ENCODE results near the gene SERF2. TPM values are rescaled to one million over a fixed set of nuclear protein-coding genes. Genes with fewer than 3 reads are reported as not detected.

Gene SERF2
- total and polyA plus RNA-seq, 2 of the 13 experiments (the other 11 are each of a cell fraction or from before 2014, with no cell fraction given): 811 to 1,257 TPM

GRCh38 chr15:43792761-43793476 lies 799 bp downstream of the SERF2 start (continued):
- TF ChIP-seq ZNF333 (CRISPR knock-in tag; IDR thresholded peaks at IDR 0.05; ENCODE audit: borderline replicate concordance) (0 out of 2 replicates have a peak, but pooled peaks have one; percentile 3), ZNF207 (IDR thresholded peaks at IDR 0.05; ENCODE audit: borderline replicate concordance) (no peak), ZNF18 (CRISPR knock-in tag; IDR thresholded peaks at IDR 0.05; ENCODE audit: insufficient replicate concordance) (peak; percentile 52), POLR2A (IDR thresholded peaks at IDR 0.05; ENCODE audit: insufficient read depth in 1 of 2, low read depth in 2 of 2, low read length in 2 of 2) (peak in 1 of 2 experiments; percentile 60; a peak in 2 of 4 replicates), ZNF224 (CRISPR knock-in tag; IDR thresholded peaks at IDR 0.05) (0 out of 2 replicates have a peak, but pooled peaks have one; percentile 32), CCDC6 (CRISPR knock-in tag; IDR thresholded peaks at IDR 0.05) (no peak), TFE3 (CRISPR knock-in tag; IDR thresholded peaks at IDR 0.05) (no peak), LCORL (IDR thresholded peaks at IDR 0.05) (no peak), LCORL (CRISPR knock-in tag; IDR thresholded peaks at IDR 0.05) (0 out of 2 replicates have a peak, but pooled peaks have one; percentile 4), TCF7 (IDR thresholded peaks at IDR 0.05; ENCODE audit: low read depth) (no peak), MTA3 (CRISPR knock-in tag; IDR thresholded peaks at IDR 0.05) (no peak), ZNF253 (CRISPR knock-in tag; IDR thresholded peaks at IDR 0.05; ENCODE audit: borderline replicate concordance) (0 out of 2 replicates have a peak, but pooled peaks have one; percentile 39), KDM5B (CRISPR knock-in tag; IDR thresholded peaks at IDR 0.05; ENCODE audit: borderline replicate concordance) (0 out of 2 replicates have a peak, but pooled peaks have one; percentile 8), ZFP1 (CRISPR knock-in tag; IDR thresholded peaks at IDR 0.05) (no peak), PITX1 (CRISPR knock-in tag; IDR thresholded peaks at IDR 0.05) (no peak), PHF8 (CRISPR knock-in tag; IDR thresholded peaks at IDR 0.05) (peak; percentile 6; the same call in 1 of the 2 replicates), ZSCAN12 (CRISPR knock-in tag; IDR thresholded peaks at IDR 0.05) (0 out of 2 replicates have a peak, but pooled peaks have one; percentile 58), HMGXB3 (CRISPR knock-in tag; IDR thresholded peaks at IDR 0.05; ENCODE audit: borderline replicate concordance) (0 out of 2 replicates have a peak, but pooled peaks have one; percentile 14), NFIC (IDR thresholded peaks at IDR 0.05; ENCODE audit: low read length) (no peak), ZNF740 (CRISPR knock-in tag; IDR thresholded peaks at IDR 0.05) (0 out of 2 replicates have a peak, but pooled peaks have one; percentile 24), ZC3H4 (CRISPR knock-in tag; IDR thresholded peaks at IDR 0.05; ENCODE audit: borderline replicate concordance) (peak; percentile 78; the same call in 1 of the 2 replicates), RBFOX2 (IDR thresholded peaks at IDR 0.05; ENCODE audit: low read depth, low read length) (peak; percentile 26), ETV5 (CRISPR knock-in tag; IDR thresholded peaks at IDR 0.05; ENCODE audit: borderline replicate concordance) (0 out of 2 replicates have a peak, but pooled peaks have one; percentile 7)

Data from HepG2 (cell line).